HEK293 (cell line): ENCODE measurements around the gene SLC25A12.

Experiments used
- CTCF ChIA-PET: fragments of 350-600 bp; formaldehyde crosslinking; extraction: SDS; loops from one replicate; lab custom pipeline; 2021; ENCODE audit warnings: antibody characterized with exemption; lab: Yijun Ruan, JAX
- POLR2A ChIA-PET: fragments of 300-600 bp; formaldehyde crosslinking; extraction: SDS; loops from one replicate; lab custom pipeline; 2020; ENCODE audit warnings: antibody characterized with exemption, inconsistent platforms; lab: Yijun Ruan, JAX
- H3K27ac ChIP-seq: fragments of 200-500 bp; sonication (Bioruptor generic); 2 replicates; pipeline ENCODE4 v1.5.1; 2014; ENCODE audit warnings: low read depth, low read length, control low read depth, inconsistent platforms; ENCODE audit errors: extremely low read depth
- H3K36me3 ChIP-seq, 2 experiments: fragments of 200-500 bp in 1 of 2; sonication (Bioruptor generic) in 1 of 2; 1 replicate in 1 of 2; 2 replicates in 1 of 2; pipeline ENCODE4 v1.5.1; 2014 to 2017; ENCODE audit warnings: inconsistent platforms in 2 of 2, low read length in 2 of 2; ENCODE audit not compliant: control insufficient read depth in 2 of 2, insufficient read depth in 1 of 2
- H3K4me1 ChIP-seq: fragments of 200-500 bp; sonication (Bioruptor generic); 2 replicates; pipeline ENCODE4 v1.5.1; 2014; ENCODE audit warnings: mild to moderate bottlenecking, low read length, inconsistent platforms; ENCODE audit not compliant: control insufficient read depth, insufficient read depth
- H3K4me3 ChIP-seq: 2 replicates; pipeline ENCODE4 v1.5.1; 2011; ENCODE audit warnings: low read depth, mild to moderate bottlenecking, control low read depth, low read length, moderate library complexity
- H3K9me3 ChIP-seq: fragments of 200-500 bp; sonication (Bioruptor generic); 2 replicates; pipeline ENCODE4 v1.5.1; 2014; ENCODE audit warnings: low read depth, low read length, inconsistent platforms; ENCODE audit not compliant: control insufficient read depth, insufficient read depth
- HOXD13 ChIP-seq: sonication (generic); formaldehyde crosslinking; IDR thresholded peaks from 2 replicates; pipeline ENCODE4 v1.8.0; 2022; ENCODE audit warnings: missing genetic modification reagents, borderline replicate concordance
- RBAK ChIP-seq: fragments of 450-650 bp; formaldehyde crosslinking; IDR thresholded peaks from 2 replicates; pipeline ENCODE4 v1.5.1; 2016; ENCODE audit warnings: missing biosample characterization, missing genetic modification characterization
- SCRT1 ChIP-seq: fragments of 450-650 bp; formaldehyde crosslinking; IDR thresholded peaks from 2 replicates; pipeline ENCODE4 v1.5.1; 2016; ENCODE audit warnings: missing biosample characterization, missing genetic modification characterization, borderline replicate concordance
- ZBTB21 ChIP-seq: fragments of 450-650 bp; formaldehyde crosslinking; IDR thresholded peaks from 2 replicates; pipeline ENCODE4 v1.5.1; 2017; ENCODE audit warnings: missing biosample characterization, missing genetic modification characterization
- ZNF112 ChIP-seq: fragments of 450-650 bp; formaldehyde crosslinking; IDR thresholded peaks from 2 replicates; pipeline ENCODE4 v1.5.0; 2017; ENCODE audit warnings: missing biosample characterization, missing genetic modification characterization
- ZNF155 ChIP-seq: fragments of 450-650 bp; formaldehyde crosslinking; IDR thresholded peaks from 2 replicates; pipeline ENCODE4 v1.5.1; 2016; ENCODE audit warnings: missing biosample characterization, missing genetic modification characterization
- ZNF23 ChIP-seq: fragments of 450-650 bp; formaldehyde crosslinking; IDR thresholded peaks from 2 replicates; pipeline ENCODE4 v1.5.1; 2016; ENCODE audit warnings: missing biosample characterization, missing genetic modification characterization, borderline replicate concordance
- ZNF354C ChIP-seq: fragments of 450-650 bp; formaldehyde crosslinking; IDR thresholded peaks from 2 replicates; pipeline ENCODE4 v1.5.1; 2016; ENCODE audit warnings: missing biosample characterization, missing genetic modification characterization, low read depth, borderline replicate concordance
- ZNF433 ChIP-seq: fragments of 450-650 bp; formaldehyde crosslinking; IDR thresholded peaks from 2 replicates; pipeline ENCODE4 v1.5.1; 2016; ENCODE audit warnings: missing biosample characterization, missing genetic modification characterization, low read depth
- ZNF48 ChIP-seq: fragments of 450-650 bp; formaldehyde crosslinking; IDR thresholded peaks from 2 replicates; pipeline ENCODE4 v1.5.1; 2016; ENCODE audit warnings: missing biosample characterization, missing genetic modification characterization
- TF ChIP-seq, protein P1 (sequence below): fragments of 450-650 bp; formaldehyde crosslinking; IDR thresholded peaks from 2 replicates; pipeline ENCODE4 v1.5.0; 2017; ENCODE audit warnings: missing biosample characterization, missing genetic modification characterization, borderline replicate concordance
- TF ChIP-seq, protein P2 (sequence below): fragments of 450-650 bp; formaldehyde crosslinking; IDR thresholded peaks from 2 replicates; pipeline ENCODE4 v1.5.1; 2017; ENCODE audit warnings: missing biosample characterization, missing genetic modification characterization
- TF ChIP-seq, protein P3 (sequence below): fragments of 450-650 bp; formaldehyde crosslinking; IDR thresholded peaks from 2 replicates; pipeline ENCODE4 v1.5.1; 2017; ENCODE audit warnings: missing biosample characterization, missing genetic modification characterization
- TF ChIP-seq, protein P4 (sequence below): fragments of 450-650 bp; formaldehyde crosslinking; IDR thresholded peaks from 2 replicates; pipeline ENCODE4; 2016; ENCODE audit warnings: missing biosample characterization, missing genetic modification characterization
- TF ChIP-seq, protein P5 (sequence below): fragments of 450-650 bp; formaldehyde crosslinking; IDR thresholded peaks from 2 replicates; pipeline ENCODE4 v1.5.1; 2016; ENCODE audit warnings: missing biosample characterization, missing genetic modification characterization

Gene SLC25A12

DNA sequence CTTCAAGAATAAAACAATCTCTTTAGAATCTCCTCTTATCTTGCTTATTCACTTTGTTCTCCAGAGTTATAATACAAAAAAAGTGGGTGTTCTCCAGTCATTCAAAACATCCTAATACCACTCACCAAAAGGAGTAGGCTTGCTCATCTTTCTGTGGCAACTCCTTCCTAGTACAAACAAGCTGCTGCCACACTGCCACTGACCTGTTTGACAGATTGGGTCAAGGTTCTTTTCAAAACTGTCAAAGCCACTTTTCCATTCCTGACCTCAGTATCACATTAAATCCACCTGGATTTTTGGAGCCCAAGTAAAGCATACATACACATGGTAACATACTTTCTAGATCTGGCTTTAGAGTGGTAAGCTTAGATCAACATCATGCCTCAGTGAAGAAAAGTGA is 59.8 kb downstream of the SLC25A12 start (continued):
- TF ChIP-seq, protein P1, sequence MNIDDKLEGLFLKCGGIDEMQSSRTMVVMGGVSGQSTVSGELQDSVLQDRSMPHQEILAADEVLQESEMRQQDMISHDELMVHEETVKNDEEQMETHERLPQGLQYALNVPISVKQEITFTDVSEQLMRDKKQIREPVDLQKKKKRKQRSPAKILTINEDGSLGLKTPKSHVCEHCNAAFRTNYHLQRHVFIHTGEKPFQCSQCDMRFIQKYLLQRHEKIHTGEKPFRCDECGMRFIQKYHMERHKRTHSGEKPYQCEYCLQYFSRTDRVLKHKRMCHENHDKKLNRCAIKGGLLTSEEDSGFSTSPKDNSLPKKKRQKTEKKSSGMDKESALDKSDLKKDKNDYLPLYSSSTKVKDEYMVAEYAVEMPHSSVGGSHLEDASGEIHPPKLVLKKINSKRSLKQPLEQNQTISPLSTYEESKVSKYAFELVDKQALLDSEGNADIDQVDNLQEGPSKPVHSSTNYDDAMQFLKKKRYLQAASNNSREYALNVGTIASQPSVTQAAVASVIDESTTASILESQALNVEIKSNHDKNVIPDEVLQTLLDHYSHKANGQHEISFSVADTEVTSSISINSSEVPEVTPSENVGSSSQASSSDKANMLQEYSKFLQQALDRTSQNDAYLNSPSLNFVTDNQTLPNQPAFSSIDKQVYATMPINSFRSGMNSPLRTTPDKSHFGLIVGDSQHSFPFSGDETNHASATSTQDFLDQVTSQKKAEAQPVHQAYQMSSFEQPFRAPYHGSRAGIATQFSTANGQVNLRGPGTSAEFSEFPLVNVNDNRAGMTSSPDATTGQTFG (tag by site-specific recombination): no peak
- TF ChIP-seq ZBTB21 (tag by site-specific recombination): no peak
- no peak for TF ChIP-seq ZNF155 (tag by site-specific recombination)
- TF ChIP-seq ZNF433 (tag by site-specific recombination): no peak
- no peak for TF ChIP-seq ZNF23 (tag by site-specific recombination)

DNA sequence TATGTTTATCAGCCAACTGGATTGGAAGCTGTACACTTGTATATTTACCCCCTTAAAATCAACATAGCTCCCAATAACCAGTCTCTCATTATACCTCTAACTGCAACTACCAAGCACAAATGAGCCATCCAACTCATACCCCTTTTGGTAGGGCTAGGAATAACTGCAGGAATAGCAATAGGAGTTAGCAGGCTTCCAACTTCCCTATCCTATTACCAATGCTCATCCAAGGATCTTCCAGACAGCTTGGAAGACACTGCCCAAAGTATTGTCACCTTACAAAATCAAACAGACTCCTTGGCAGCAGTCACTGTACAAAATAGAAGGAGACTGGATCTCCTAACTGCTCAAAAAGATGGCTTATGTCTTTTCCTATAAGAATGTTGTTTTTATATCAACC is 61.6 kb downstream of the SLC25A12 start:
- CTCF ChIA-PET: no interaction called here

More for the DNA sequence above, 61.6 kb downstream of the SLC25A12 start:
- POLR2A ChIA-PET: no interaction called here
- Histone ChIP-seq H3K36me3 (peaks cover 31 to 95% of the 10 kb centered on the region in 2 experiments), H3K27ac (no peak overlapping the region), H3K9me3 (no peaks in the 10 kb centered on the region), H3K4me3 (no peak overlapping the region), H3K4me1 (no peaks in the 10 kb centered on the region)
- TF ChIP-seq, protein P2, sequence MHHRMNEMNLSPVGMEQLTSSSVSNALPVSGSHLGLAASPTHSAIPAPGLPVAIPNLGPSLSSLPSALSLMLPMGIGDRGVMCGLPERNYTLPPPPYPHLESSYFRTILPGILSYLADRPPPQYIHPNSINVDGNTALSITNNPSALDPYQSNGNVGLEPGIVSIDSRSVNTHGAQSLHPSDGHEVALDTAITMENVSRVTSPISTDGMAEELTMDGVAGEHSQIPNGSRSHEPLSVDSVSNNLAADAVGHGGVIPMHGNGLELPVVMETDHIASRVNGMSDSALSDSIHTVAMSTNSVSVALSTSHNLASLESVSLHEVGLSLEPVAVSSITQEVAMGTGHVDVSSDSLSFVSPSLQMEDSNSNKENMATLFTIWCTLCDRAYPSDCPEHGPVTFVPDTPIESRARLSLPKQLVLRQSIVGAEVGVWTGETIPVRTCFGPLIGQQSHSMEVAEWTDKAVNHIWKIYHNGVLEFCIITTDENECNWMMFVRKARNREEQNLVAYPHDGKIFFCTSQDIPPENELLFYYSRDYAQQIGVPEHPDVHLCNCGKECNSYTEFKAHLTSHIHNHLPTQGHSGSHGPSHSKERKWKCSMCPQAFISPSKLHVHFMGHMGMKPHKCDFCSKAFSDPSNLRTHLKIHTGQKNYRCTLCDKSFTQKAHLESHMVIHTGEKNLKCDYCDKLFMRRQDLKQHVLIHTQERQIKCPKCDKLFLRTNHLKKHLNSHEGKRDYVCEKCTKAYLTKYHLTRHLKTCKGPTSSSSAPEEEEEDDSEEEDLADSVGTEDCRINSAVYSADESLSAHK (tag by site-specific recombination): no peak
- TF ChIP-seq HOXD13 (CRISPR knock-in tag) (no peak), SCRT1 (no peak), ZNF354C (tag by site-specific recombination) (no peak), ZNF433 (tag by site-specific recombination) (no peak), RBAK (tag by site-specific recombination) (no peak), ZNF48 (no peak), ZNF112 (no peak)
- TF ChIP-seq, protein P3, sequence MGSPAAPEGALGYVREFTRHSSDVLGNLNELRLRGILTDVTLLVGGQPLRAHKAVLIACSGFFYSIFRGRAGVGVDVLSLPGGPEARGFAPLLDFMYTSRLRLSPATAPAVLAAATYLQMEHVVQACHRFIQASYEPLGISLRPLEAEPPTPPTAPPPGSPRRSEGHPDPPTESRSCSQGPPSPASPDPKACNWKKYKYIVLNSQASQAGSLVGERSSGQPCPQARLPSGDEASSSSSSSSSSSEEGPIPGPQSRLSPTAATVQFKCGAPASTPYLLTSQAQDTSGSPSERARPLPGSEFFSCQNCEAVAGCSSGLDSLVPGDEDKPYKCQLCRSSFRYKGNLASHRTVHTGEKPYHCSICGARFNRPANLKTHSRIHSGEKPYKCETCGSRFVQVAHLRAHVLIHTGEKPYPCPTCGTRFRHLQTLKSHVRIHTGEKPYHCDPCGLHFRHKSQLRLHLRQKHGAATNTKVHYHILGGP (tag by site-specific recombination): no peak
- TF ChIP-seq, protein P4, sequence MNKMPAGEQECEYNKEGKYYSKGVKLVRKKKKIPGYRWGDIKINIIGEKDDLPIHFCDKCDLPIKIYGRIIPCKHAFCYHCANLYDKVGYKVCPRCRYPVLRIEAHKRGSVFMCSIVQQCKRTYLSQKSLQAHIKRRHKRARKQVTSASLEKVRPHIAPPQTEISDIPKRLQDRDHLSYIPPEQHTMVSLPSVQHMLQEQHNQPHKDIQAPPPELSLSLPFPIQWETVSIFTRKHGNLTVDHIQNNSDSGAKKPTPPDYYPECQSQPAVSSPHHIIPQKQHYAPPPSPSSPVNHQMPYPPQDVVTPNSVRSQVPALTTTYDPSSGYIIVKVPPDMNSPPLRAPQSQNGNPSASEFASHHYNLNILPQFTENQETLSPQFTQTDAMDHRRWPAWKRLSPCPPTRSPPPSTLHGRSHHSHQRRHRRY (tag by site-specific recombination): no peak
- TF ChIP-seq, protein P5, sequence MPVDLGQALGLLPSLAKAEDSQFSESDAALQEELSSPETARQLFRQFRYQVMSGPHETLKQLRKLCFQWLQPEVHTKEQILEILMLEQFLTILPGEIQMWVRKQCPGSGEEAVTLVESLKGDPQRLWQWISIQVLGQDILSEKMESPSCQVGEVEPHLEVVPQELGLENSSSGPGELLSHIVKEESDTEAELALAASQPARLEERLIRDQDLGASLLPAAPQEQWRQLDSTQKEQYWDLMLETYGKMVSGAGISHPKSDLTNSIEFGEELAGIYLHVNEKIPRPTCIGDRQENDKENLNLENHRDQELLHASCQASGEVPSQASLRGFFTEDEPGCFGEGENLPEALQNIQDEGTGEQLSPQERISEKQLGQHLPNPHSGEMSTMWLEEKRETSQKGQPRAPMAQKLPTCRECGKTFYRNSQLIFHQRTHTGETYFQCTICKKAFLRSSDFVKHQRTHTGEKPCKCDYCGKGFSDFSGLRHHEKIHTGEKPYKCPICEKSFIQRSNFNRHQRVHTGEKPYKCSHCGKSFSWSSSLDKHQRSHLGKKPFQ: no peak
